Measurements from ENCODE around the gene AQP2.

AQP2 gene

DNA sequence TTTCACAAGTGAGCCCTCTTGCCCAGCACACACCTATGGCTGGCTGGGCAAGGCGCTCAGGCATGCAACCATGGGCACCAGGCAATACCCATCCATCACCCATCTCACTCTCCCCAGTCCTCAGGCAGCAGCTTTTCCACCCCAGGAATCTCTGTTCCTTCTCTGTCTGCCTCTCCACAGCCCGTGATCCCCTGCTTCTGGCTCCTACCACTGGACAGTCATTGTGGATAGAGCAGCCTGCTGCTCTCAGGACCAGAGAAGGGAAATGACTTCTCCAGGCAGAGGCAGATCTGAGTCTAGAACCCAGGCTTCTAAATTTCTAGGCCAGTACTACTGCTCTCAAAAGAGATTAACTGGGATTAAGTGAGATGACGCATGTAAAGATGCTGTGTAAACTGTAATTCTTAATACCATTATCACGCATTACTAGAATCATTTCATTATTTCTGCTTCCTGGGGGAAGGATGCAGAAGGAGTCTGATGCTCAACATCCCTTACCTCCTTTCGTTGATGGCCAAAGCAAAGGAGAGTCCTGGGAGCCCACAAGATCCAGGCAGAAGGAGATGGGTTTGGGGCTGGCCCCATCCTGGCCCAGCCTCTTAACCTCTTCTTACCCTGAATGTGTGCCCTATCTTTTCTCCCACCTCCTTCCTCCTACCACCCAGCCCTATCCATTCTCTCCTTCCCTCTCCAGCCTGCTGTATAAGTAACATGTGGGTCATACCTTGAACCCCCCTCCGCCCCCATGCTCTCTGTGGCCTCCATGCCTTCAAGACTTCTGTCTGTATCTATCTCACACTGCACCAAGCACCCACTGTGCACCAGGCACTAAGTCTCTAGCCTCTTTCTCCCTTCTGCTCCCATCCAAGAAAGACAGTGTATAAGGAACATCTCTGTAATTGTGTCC is 6.4 kb downstream of the AQP2 start:
- no peak for FAIRE-seq

DNA sequence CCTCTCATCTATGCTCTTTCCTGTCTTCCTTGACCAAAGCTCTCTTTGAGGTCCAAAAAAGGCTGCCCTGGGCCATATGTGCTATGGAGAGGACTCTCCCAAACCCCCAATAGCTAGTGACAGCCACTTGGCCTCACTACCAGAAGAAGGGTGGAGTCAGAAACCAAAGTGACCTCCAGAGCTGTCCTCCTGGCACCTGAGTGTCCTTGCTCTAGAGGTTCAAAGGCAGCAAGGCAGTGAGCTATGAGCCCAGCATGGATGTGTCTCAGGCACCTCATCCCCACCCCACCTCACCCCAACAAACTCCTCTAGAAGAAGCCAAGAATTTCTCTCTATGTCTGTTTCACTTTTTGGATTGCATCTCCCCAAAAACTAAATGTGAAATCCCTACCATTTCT is 7.0 kb downstream of the AQP2 start:
- FAIRE-seq = no peak

- no peak for FAIRE-seq
Measured at GRCh38 chr12:49959685-49960473, 9.3 kb downstream of the AQP2 start.

GRCh38 chr12:49960474-49961110 is 10.1 kb downstream of the AQP2 start:
- FAIRE-seq = no peak

GRCh38 chr12:49961111-49961922 is 10.8 kb downstream of the AQP2 start, which contains the start of gene AQP5:
AQP5 (plus strand) TSS chr12:49961872; CDS start chr12:49962018, 146 bp downstream.
- no peak for FAIRE-seq

DNA sequence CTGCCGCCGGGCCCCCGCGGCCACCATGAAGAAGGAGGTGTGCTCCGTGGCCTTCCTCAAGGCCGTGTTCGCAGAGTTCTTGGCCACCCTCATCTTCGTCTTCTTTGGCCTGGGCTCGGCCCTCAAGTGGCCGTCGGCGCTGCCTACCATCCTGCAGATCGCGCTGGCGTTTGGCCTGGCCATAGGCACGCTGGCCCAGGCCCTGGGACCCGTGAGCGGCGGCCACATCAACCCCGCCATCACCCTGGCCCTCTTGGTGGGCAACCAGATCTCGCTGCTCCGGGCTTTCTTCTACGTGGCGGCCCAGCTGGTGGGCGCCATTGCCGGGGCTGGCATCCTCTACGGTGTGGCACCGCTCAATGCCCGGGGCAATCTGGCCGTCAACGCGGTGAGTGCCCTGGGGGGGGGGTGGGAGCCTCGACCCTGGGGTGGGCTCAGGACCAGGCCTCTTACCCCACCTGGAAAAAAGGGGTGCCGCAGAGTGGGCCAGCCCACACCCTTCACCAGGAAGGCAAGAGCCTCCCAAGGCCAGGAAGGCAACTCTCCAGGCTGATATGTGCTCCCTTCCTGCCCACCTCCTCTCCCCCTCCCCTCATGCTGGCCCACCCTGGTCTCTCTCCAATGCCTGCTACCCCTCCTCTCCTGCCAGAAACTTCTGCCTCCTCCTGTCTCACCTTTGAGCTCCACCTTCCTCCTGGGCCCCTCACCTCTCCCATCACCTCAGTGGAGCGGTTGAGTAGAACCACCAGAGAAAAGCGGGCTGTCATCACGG is 11.6 kb downstream of the AQP2 start:
- FAIRE-seq = no peak

GRCh38 chr12:49962861-49963765 is 12.6 kb downstream of the AQP2 start:
- FAIRE-seq = no peak

DNA sequence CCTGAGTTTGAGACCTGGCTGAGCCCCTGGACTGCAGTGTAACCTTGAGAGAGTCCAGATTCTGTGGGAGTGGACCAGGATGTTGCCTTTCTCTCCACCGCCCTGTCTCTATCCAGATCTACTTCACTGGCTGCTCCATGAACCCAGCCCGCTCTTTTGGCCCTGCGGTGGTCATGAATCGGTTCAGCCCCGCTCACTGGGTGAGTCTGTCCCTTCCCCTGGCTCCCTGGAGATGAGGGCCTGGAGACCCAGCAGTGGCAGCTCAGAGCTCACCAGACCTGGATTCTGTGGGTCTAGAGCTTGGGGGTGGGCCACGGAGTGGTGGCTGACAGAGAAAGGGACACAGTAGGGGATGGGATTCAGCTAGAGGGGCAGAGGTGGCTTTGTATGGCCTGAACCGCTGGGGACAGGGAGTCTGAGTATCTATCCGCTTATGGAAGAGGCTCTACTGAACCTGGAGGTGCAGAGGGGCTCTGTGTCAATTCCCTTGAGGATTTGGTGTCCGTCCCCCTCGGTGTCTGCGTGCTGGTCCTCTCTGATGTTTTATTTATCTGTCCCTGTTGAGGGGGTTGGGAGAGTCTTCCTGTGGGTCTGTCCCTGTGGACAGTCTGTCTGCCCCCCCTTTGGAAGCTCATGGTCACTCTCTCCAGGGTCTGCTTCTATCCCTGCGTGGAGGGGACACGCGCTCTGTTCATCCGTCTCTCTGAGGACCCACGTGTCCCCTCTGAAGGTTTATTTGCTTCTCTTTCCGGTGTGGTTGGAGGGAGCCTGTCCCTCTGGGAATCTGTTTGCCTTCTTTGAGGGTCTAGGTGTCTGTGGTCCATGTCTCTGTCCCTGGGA is 13.7 kb downstream of the AQP2 start:
- FAIRE-seq = no peak

- no peak for FAIRE-seq
Measured at GRCh38 chr12:49964849-49965624, 14.5 kb downstream of the AQP2 start.

DNA sequence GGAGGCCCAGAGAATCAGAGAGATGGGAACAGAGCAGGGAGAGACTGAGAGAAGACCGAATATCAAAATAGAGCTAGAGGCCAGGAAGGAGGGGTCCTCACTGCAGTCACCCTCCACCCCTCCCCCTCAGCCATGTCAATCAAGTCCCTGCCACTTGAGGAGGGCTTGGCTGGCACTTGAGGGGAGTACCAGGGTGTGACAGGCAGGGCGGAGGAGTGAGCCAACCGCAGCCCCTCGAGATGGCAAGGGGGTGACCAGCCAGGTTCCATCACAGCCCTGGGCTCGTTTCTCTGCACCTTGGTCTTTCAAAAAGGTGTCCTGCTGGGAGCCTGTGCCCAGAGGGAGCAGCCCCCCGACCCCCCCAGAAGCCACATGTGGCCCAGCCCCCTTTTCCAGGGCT is 15.3 kb downstream of the AQP2 start:
- no peak for FAIRE-seq

GRCh38 chr12:49966511-49967041 is 16.0 kb downstream of the AQP2 start:
- FAIRE-seq = no peak

GRCh38 chr12:49967042-49967776 is 16.7 kb downstream of the AQP2 start:
- no peak for FAIRE-seq

DNA sequence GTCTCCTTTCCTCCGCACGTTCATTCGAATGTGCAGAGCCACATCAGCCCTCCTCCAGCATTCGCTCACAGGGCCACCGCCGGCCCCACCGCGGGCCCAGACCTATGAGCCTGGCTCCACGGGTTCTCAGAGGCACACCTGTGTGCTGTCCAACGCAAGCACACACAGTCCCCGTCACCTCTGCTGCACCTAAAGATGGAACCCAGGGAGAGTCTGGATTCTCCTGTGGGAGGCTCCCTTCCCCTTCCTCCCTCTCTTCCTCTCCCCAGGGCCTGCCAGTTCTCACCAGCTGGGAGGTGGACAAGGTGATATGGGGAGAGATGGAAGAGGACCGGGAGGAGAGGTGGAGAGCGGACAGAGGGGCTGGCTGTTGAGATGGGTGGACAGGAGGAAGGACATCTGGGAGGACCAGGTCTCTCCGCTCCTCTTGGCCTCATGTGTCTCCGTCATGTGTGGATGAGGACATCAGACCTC is 17.3 kb downstream of the AQP2 start:
- no peak for FAIRE-seq

- no peak for FAIRE-seq
Measured at GRCh38 chr12:49968471-49968870, 17.9 kb downstream of the AQP2 start.

GRCh38 chr12:49969027-49969426 is 18.5 kb downstream of the AQP2 start:
- no peak for FAIRE-seq

DNA sequence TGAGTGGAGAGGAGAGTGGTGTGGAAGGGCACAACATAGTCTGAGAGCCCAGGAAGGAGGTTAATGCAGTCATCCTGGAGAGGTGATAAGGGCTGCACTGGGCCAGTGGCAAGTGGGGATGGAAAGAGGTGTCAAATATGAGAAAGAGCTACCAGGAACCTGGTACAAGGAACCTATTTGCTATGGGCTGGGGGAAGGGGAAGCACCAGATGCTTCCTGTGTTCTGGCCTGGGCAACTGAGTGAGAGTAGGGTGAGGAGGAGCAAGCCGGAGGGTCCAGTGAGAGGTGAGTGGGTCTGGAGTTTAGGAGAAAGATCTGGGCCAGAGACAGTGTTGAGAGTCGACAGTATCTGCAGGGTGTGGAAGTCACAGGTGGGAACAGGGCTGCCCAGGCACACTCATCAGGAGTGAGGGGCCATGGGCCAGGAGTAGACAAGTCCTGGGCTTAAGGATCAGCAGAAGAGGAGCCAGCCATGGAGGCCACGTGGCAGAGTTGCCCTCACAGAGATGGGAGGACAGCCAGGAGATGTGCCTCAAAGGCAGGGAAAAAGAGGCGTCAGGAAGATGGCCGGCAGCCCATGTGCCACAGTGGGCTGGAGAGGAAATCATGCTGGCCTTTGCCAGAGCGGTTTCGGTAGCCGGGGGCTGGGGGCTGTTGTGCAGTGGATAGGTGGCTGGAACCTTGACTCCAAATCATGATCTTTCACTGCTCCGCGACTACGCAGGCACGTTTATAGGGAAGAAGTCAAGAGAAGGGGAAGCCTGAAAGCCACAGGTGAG is 19.3 kb downstream of the AQP2 start:
- FAIRE-seq = no peak

- no peak for FAIRE-seq
Measured at GRCh38 chr12:49970658-49971057, 20.1 kb downstream of the AQP2 start.

All from TTC549 (cell line).